ENCODE measurements around the gene DDAH2. TPM values are rescaled to one million over a fixed set of nuclear protein-coding genes. Genes with fewer than 3 reads are reported as not detected.

The DDAH2 gene
- polyA plus RNA-seq, 1 donor: 128 TPM

DNA sequence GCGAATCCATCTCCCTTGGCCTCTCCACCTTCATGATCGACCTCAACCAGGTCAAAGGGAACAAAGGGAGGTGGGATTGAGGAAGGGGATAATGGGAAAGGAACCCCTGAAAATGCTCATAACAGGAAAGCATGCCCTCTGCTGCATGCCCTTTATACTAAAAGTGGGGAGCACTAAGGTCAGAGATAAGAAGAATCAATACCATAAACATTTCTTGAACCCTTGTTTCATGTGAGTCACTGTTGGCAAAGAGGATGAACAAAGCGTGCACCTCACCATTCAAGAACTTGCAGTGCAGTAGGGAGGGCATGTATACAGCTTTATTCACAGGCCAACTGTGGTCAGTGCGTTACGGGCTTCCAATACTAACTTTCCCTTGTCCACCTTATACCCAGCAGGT lies 31.7 kb upstream of the DDAH2 start:
- no peak for DNase-seq

DNA sequence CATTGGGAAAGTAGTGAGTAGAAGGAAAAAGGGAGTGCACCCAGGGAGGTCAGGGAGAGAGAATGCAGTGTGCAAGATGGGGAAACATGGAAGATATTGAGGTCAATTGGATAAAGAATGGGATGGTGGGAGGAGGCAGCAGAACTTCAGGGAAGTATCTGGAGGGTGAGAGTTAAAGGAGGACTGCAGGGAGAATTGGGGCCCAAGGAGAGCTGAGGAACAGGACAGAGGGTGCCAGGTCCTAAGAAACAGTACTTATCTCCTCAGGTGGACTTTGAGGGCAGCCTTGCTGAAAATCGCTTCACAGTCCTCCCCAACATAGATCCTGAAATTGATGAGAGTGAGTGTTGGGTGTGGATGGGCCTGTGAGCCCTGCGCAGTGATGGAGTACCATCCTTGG lies 29.2 kb upstream of the DDAH2 start:
- DNase-seq: no peak

DNA sequence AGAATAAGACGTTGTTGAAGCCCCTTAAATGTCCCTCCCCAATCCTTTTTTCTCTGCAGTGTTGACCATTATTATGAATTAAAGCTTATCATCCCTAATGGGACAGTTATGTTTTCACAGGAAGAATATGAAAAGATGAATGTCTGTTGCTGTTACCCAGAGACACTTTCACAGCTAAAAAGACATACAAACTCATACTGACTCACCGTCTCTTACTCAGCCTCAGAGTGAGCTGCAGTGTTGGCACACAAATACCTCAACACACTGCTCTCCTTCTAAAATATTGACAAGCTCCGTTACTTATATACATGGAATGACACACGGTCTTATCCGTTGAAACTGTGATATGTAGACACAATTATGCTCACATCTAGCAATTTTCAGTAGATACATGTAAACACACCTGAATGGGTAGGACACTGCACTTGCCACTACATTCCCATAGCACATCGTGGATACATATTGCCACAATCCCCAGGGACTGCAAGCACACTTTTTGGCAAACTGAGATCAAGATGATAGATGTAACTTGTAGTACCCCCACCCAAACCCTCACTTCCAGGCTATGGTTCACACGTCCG lies 23.7 kb upstream of the DDAH2 start:
- no peak for DNase-seq

DNA sequence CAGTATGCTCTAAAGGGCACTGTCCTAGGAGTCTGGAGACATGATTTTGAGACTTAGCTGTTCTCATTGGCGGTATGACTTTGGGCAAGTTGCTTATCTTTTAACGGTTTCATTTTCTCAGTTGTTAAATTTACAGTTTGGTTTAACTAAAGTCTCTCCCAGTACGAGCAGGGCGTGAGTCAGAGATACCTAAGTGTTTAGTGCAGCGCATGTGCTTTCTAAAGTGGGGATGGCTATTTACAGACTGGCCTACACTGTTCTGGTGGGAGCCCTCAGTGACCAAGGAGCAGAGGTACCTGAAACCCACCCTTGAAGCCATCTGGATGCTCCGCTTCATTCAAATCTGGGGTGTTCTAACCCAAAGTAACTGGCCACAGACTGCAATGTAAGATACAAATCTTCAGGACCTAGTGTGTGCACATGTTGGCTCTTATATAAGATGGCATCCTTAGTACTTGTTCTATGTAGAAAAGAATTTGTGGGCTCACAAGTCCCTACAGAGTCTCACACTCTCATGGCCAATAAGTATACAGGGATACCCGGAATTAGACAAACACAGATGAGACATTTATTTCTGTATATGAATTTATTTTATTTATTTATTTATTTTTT lies 21.4 kb upstream of the DDAH2 start:
- DNase-seq: no peak

- DNase-seq: no peak
Observed at GRCh38 chr6:31749301-31750036, 20.4 kb upstream of the DDAH2 start.

DNA sequence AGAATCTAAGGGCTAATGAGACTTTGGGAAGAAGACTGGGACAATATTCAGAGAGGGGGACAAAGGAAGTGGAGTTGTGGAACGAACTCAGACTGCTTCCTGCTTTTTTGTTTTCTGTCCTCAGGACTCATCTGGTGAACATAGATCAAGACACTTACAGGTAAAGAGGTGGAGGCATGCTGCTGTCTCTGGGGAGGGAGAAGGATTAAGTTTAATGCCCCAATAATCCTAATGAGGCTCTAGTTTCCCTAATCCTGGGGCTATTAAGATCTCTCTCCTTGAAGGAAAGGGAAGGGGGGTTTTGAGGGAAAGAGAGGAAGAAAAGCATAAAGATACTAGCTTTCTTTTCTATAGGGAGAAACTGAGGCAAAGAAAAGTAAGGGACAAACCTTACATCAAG lies 15.3 kb upstream of the DDAH2 start:
- no peak for DNase-seq

- DNase-seq: no peak
Observed at GRCh38 chr6:31742894-31743293, 13.8 kb upstream of the DDAH2 start.

DNA sequence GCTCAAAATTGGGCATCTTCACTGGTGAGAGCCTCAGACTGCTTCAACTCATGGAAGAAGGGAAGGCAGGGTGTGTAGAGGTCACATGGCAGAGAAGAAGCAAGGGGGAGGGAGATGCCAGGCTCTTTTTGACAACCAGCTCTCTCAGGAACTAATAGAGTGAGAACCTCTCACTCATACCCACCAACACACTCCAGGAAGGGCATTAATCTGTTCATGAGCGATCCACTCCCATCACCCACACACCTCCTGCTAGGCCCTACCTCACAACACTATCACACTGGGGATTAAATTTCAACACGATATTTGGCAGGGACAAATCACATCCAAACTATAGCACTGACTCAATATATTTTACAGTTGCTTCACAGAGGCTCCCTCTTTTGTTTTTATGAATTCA lies 12.7 kb upstream of the DDAH2 start:
- DNase-seq: no peak

GRCh38 chr6:31740397-31741223 lies 11.5 kb upstream of the DDAH2 start:
- DNase-seq: no peak

DNA sequence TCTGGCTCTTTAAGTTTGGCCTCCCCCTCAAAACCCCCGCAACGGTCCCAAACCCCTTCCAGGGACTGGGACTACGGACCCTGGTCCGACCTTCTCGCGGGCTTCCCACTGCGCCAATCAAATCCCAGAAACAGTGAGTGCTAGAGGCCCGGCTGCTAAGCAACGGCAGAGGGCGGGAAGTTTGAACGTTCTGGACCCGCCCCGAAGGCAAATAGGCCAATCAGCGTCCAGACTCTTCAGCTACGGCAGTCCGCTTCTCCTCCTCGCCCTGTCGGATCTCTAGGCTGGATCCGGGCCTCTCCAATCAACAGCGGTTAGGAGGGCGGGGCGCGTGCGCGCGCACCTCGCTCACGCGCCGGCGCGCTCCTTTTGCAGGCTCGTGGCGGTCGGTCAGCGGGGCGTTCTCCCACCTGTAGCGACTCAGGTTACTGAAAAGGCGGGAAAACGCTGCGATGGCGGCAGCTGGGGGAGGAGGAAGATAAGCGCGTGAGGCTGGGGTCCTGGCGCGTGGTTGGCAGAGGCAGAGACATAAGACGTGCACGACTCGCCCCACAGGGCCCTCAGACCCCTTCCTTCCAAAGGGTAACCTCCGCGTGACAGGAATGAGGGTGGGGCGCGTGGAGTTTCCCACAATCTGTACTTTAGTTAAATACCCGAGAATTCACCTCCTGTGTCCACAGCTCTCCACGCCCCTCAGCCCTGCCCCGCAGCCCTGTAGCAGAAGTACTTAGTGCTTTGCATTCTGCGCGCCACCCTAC lies 10.7 kb upstream of the DDAH2 start, which contains the start of gene MSH5:
Gene MSH5, plus strand, starts transcription at position 367 of the 758 bp plus-strand sequence. CDS start 462 bp downstream, outside the sequence.
- peak; percentile 98 for DNase-seq

DNA sequence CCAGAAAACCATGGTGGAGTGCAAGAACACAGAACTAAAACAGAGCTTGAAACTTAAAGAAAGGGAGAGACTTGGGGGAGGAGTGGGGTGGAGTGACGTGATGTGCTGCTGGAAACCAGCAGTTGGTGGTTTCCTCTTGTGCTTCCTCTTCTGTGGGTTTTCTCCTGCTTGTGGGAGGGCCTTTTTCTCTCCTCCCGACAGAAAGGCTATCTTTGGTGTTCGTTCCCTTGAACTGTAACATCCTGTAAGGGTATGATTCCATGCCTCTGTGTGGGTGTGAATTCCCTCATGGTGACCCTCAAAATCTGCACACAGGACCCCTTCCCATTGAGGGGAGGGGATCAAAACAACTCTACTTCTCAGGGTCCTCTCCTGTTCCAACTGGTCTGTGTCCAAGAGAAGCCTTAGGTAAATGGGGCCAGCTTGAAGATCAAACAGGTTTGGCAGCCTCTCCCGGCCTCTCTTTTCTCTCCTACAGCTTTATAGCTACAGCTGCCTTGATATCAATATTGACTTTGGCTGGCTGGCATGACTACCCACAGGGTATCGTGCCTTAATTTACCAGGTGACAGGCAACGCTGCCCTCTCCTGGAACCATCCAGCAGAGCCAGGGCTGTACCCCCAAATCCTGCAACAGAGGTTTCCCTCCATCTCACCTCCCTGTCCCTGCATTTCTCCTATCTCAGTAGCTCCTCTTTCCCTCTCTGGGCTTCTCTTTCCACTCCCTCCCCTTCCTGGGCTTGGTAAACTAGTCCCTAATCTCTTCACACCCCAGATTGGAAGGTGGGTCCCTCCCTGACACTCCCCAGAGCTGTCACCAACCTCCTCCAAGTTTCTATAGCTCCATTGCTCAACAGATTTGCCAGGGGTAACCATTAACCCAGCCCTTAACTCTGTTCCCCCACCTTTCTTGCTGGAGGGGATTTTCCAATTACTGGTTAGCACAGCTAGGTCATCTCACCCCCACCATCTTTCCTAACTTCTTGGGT lies 9.2 kb upstream of the DDAH2 start:
- DNase-seq: peak; percentile 56

GRCh38 chr6:31737315-31737990 lies 8.4 kb upstream of the DDAH2 start:
- DNase-seq: no peak

- DNase-seq: no peak
Observed at GRCh38 chr6:31736768-31737314, 7.7 kb upstream of the DDAH2 start.

- peak; percentile 86 for DNase-seq
Observed at GRCh38 chr6:31736021-31736767, 7.1 kb upstream of the DDAH2 start, which contains the start of gene CLIC1. Gene CLIC1, minus strand, starts transcription at chr6:31736530. Its CDS starts 230 bp downstream, at chr6:31736300.

DNA sequence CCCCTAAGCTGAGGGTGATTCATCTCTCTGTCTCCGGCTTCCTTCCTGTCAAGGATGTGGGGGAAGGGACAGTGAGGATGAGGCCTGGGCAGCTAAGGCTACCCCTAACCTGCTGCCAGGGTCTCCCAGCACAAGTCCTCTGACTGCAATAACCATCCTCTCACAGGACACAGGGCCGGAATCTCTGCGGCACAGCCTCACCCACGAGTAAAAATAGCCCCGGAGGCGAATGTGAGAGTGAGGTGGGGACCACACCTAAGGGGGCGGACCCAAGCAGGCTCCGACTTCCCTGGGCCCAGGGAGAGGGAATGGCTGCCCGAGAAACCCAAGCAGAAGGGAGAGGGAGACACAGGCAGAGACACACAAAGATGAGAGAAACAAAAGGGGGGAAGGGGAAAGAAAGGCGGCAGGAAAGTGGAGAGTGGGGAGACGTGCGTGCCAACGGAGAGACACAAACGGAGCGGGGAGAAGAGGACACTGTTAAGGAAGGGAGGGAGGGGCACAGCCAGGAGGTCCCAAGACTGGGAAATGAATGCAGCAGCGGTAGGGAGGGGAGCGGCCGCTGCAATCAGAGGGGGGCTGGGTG lies 5.8 kb upstream of the DDAH2 start:
- no peak for DNase-seq

GRCh38 chr6:31734247-31734820 lies 5.2 kb upstream of the DDAH2 start:
- no peak for DNase-seq

DNA sequence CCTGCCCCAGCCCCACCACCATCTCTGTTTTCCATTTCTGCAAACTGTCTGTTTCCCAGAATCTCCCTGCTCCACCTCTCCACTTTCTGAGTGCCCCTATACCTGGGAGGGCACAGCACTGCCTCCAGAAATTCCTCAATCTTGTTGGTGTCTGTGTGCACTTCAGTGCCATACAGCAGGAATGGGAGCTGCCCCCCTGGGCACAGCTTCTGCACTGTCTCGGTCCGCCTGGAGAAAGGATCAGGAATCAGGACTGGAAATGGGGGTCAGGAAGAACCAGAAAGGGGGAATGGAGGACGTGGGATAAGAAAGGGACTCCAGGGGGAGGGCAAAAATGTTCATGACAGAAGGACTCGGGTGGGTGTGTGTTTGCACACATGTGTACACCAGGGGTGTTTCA lies 4.6 kb upstream of the DDAH2 start:
- no peak for DNase-seq

GRCh38 chr6:31732029-31732428 lies 2.9 kb upstream of the DDAH2 start:
- no peak for DNase-seq

Data from hindlimb muscle (tissue), 1 donor.